GM12801 (cell line): Measurements from ENCODE around the gene KCNH1.

ENCODE experiments used
- TF ChIP-seq, protein P1 (sequence below): IDR thresholded peaks from one replicate; pipeline ENCODE4 v1.5.1; 2011; ENCODE audit warnings: control low read depth; ENCODE audit not compliant: insufficient read length; ENCODE audit errors: extremely low read depth

Gene KCNH1

DNA sequence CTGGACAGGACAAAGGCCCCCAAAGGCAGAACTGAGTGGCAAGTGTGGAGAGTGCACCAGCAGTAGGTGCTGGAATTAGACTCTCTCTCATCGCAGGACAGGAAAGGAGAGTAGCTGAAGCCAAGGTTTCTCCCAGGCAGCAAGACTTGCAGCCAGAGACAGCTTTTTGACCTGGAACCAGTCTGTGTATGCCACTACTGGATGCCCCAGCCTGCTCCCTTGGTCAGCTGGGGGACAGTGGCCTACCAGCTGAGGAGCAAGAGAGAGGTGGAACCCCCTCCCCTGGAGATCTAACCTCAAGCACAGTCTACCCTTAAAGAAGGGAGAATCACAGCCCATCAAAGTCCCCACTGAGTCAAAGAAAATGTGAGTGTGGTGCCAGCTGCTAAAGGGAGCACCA lies 375.7 kb downstream of the KCNH1 start:
- TF ChIP-seq, protein P1, sequence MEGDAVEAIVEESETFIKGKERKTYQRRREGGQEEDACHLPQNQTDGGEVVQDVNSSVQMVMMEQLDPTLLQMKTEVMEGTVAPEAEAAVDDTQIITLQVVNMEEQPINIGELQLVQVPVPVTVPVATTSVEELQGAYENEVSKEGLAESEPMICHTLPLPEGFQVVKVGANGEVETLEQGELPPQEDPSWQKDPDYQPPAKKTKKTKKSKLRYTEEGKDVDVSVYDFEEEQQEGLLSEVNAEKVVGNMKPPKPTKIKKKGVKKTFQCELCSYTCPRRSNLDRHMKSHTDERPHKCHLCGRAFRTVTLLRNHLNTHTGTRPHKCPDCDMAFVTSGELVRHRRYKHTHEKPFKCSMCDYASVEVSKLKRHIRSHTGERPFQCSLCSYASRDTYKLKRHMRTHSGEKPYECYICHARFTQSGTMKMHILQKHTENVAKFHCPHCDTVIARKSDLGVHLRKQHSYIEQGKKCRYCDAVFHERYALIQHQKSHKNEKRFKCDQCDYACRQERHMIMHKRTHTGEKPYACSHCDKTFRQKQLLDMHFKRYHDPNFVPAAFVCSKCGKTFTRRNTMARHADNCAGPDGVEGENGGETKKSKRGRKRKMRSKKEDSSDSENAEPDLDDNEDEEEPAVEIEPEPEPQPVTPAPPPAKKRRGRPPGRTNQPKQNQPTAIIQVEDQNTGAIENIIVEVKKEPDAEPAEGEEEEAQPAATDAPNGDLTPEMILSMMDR, result no peak

DNA sequence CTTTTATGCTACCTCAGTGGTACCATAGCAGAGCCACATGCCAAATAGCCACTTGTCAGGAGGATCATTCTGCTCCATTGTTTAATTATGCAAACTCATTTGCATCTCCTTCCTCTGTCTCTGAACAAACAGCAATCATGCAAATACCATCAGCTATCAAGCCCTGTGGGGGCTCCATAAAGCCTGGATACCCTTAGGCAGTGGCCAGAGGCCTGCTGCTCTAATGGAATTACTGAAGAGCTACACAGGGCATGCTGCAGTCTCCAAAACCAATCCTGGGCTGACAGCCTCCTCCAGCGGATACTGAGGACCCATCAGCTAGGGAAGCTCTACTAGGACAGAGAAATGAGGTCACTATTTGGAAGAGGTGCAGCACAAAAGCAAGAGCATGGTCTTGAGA lies 376.3 kb downstream of the KCNH1 start:
- TF ChIP-seq, protein P1, result no peak

- TF ChIP-seq, protein P1, result no peak
These were observed 377.8 kb downstream of the KCNH1 start for GRCh38 chr1:210755991-210756659.

DNA sequence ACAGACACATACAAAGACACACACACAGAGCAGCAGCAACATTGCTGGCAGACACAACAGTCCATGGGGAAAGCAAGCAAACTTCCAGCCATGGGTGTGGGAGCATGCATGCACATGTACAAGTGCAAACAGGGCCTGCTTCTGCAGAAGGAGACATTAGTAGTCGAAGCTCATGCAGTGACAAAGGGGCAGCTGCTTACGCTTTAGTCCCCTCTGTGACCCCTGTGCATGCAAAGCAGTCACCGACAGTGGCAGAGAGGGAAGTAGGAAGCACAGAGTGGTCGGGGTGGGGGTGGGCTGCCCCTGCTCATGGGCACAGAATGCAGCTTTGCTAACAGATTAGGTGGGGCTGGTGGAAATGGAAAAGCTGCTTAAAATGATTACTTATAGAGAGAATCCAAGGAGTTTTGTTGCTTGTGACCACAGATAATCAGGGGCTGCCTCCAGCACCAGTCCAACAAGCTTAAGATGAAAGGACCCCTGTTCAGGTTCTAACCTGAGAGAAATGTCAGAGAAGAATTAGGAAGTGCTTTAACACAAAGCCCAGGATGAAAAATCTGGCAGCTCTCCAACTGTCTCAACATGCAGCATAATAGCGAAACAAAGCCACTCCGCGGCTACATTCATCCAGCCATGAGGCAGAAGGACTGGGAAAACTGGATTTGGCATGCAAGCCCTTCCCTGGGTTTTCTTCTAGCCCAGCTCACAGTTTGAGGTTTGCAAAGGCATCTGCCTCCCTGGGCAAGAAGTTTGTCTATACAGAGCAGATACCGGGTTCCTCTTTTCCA lies 378.9 kb downstream of the KCNH1 start:
- TF ChIP-seq, protein P1, result no peak

GRCh38 chr1:210751911-210752310 lies 382.0 kb downstream of the KCNH1 start:
- TF ChIP-seq, protein P1, result no peak

- TF ChIP-seq, protein P1, result no peak
These were observed 383.5 kb downstream of the KCNH1 start for GRCh38 chr1:210750468-210750867.

DNA sequence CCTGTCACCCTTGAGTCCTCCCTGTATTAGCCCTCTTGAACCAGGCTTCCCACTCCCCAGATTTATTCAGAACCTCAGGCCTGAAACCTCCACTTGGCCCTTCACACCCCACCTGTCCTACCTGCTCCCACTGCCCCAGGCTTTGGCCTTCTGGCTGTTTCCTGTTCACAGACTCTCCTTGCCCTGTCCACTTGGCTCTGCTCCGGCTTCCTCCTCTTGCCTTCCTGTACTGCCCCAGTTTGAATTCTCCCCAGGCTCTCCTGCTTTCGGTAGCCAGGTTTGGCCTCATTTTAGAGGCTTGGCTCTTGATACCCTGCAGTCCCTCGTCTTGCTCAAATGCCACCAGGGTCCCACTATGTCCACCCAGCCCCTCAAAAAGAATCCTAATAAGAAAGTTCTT lies 385.2 kb downstream of the KCNH1 start:
- TF ChIP-seq, protein P1, result no peak
